Cardiac muscle cell (in vitro differentiated cells and primary cell): ENCODE data around the gene SLC16A7. TPM values are rescaled to one million over a fixed set of nuclear protein-coding genes. Genes with fewer than 3 reads are reported as not detected.

Source experiments
- DNase-seq, 2 donors: peaks; one replicate each; pipeline versions ENCODE4 v3.0.0 to v3.0.0-alpha.2; 2010 to 2017; ENCODE audit warnings: low read depth in 1 of 2, low spot score in 1 of 2
- H3K27ac ChIP-seq: fragments of 200-600 bp; sonication (generic); 2 replicates; pipeline ENCODE4 v1.5.1; 2016
- H3K27me3 ChIP-seq: fragments of 200-600 bp; sonication (generic); 2 replicates; pipeline ENCODE4 v1.6.0; 2016; ENCODE audit warnings: control low read depth
- H3K36me3 ChIP-seq: fragments of 200-600 bp; sonication (generic); 2 replicates; pipeline ENCODE4 v1.5.1; 2016; ENCODE audit warnings: control low read depth
- H3K4me1 ChIP-seq: fragments of 200-600 bp; sonication (generic); 2 replicates; pipeline ENCODE4 v1.8.1; 2017; ENCODE audit warnings: low read depth, mild to moderate bottlenecking, mixed run types
- H3K4me3 ChIP-seq: fragments of 200-600 bp; sonication (generic); 2 replicates; pipeline ENCODE4 v1.5.1; 2016; ENCODE audit warnings: mild to moderate bottlenecking
- H3K9me3 ChIP-seq: fragments of 200-600 bp; sonication (generic); 2 replicates; pipeline ENCODE4 v1.5.1; 2017; ENCODE audit warnings: low read depth, mild to moderate bottlenecking, control low read depth
- polyA plus RNA-seq: library from polyadenylated mRNA; unstranded; fragments of >200 nt; fragmentation: Nextera tagmentation; extraction: Ambion mirVana; gene quantifications from 2 replicates; pipeline ENCODE4 v1.2.1, GENCODE V29; 2016
- total RNA-seq: library from RNA; depleted of rRNA; stranded (reverse); fragments of >200 nt; gene quantifications from 2 replicates; pipeline ENCODE4 v1.2.3, GENCODE V29; 2016
- TF ChIP-seq, protein P1 (sequence below): IDR thresholded peaks from 2 replicates; pipeline ENCODE4 v1.5.1; 2012; ENCODE audit warnings: low read depth, mild to moderate bottlenecking, low read length

The SLC16A7 gene
- total RNA-seq = 3.7 and 5.3 TPM in 2 replicates
- 1.1 and 2.4 TPM in 2 replicates for polyA plus RNA-seq

DNA sequence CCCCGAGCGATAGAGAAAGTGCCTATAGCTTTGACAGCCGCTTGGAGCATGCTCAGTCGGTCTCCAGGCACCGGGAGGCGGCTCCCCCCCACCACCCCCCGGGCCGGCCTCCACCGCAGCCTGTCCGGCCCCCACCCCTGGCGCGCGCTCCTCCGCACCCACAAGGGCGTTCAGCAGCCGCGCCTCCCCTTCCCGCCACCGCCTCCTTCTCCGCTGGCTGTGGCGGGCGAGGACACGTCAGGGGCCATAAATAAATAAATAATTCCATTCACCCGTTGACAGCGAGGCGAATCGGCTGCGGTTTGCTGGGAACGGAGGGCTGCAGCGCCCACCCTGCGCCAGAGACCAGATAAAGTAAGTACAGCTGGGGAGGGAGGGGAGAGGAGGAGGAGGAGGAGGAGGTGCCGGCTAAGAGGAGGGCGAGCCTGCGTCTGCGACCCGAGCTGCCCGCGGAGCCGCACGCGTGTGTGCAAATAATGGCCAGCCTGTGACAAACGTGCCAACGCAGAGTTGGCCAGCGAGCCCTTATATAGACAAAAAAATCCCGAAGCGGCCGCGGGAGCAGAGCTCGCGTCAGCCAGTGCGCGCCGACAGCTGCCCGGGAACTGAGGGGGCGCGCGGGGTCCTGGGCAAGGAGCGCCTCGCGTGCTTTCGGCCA, at the start of gene SLC16A7:
Gene SLC16A7, plus strand, starts transcription at position 147 of the 658 bp plus-strand sequence. CDS start 108,773 bp downstream, outside the sequence.
- H3K27ac ChIP-seq = peak within 1 kb of the TSS; percentile 94
- no peaks in the 10 kb centered on the region for H3K36me3 ChIP-seq
- H3K27me3 ChIP-seq = peaks cover 4% of the 10 kb centered on the region
- TF ChIP-seq, protein P1, sequence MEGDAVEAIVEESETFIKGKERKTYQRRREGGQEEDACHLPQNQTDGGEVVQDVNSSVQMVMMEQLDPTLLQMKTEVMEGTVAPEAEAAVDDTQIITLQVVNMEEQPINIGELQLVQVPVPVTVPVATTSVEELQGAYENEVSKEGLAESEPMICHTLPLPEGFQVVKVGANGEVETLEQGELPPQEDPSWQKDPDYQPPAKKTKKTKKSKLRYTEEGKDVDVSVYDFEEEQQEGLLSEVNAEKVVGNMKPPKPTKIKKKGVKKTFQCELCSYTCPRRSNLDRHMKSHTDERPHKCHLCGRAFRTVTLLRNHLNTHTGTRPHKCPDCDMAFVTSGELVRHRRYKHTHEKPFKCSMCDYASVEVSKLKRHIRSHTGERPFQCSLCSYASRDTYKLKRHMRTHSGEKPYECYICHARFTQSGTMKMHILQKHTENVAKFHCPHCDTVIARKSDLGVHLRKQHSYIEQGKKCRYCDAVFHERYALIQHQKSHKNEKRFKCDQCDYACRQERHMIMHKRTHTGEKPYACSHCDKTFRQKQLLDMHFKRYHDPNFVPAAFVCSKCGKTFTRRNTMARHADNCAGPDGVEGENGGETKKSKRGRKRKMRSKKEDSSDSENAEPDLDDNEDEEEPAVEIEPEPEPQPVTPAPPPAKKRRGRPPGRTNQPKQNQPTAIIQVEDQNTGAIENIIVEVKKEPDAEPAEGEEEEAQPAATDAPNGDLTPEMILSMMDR = no peak
- DNase-seq = peak; percentile 91 to 96
- H3K4me1 ChIP-seq = peaks cover 3% of the 10 kb centered on the region
- H3K4me3 ChIP-seq = peak within 1 kb of the TSS; percentile 40
- no peaks in the 10 kb centered on the region for H3K9me3 ChIP-seq

DNA sequence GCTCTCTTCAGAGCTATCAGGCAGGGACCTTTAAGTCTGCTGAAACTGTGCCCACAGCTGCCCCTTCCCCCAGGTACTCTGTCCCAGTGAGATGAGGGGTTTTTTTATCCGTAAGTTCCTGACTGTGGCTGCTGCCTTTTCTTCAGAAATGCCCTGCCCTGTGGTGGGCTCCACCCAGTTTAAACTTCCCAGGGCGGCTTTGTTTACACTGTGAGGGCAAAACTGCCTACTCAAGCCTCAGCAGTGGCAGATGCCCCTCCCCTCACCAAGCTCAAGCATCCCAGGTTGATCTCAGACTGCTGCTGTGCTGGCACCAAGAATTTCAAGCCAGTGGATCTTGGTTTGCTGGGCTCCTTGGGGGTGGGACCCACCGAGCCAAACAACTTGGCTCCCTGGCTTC, 46.9 kb upstream of the SLC16A7 start:
- no peak for DNase-seq
- TF ChIP-seq, protein P1 = no peak
- Histone ChIP-seq H3K27me3 (no peaks in the 10 kb centered on the region), H3K36me3 (no peaks in the 10 kb centered on the region), H3K4me3 (no peak overlapping the region), H3K9me3 (no peaks in the 10 kb centered on the region), H3K4me1 (no peaks in the 10 kb centered on the region), H3K27ac (no peak overlapping the region)

DNA sequence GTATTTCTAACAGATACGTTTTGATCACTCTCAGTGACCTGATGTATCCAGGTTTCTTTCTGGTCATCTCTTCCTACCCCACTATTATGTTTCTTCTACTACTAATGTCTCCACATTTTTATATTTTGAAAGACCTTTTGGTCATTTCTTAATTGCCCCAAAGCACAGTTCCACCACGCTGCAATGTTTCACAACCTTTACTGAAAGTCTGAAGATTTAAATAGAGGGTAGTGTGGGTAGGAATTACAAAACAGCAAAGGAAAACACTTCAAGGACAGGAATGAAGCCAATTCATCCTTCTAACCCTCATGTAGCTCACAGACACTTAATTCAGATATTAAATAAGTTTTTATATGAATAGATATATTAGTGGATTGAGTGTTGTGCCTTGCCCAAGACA, 36.1 kb upstream of the SLC16A7 start:
- H3K4me1 ChIP-seq = no peaks in the 10 kb centered on the region
- H3K27me3 ChIP-seq = no peaks in the 10 kb centered on the region
- no peaks in the 10 kb centered on the region for H3K36me3 ChIP-seq
- H3K27ac ChIP-seq = no peak overlapping the region
- no peak for DNase-seq
- no peaks in the 10 kb centered on the region for H3K9me3 ChIP-seq
- TF ChIP-seq, protein P1 = no peak
- H3K4me3 ChIP-seq = no peak overlapping the region

GRCh38 chr12:59570145-59570544, 25.7 kb upstream of the SLC16A7 start:
- Histone ChIP-seq H3K27me3 (no peaks in the 10 kb centered on the region), H3K9me3 (no peaks in the 10 kb centered on the region), H3K4me3 (no peak overlapping the region), H3K27ac (no peak overlapping the region), H3K36me3 (no peaks in the 10 kb centered on the region), H3K4me1 (no peaks in the 10 kb centered on the region)
- TF ChIP-seq, protein P1 = no peak
- no peak for DNase-seq

GRCh38 chr12:59574406-59574805, 21.4 kb upstream of the SLC16A7 start:
- Histone ChIP-seq H3K9me3 (no peaks in the 10 kb centered on the region), H3K36me3 (no peaks in the 10 kb centered on the region), H3K4me1 (no peaks in the 10 kb centered on the region), H3K27me3 (peaks cover 2% of the 10 kb centered on the region), H3K4me3 (no peak overlapping the region), H3K27ac (no peak overlapping the region)
- no peak for DNase-seq
- TF ChIP-seq, protein P1 = no peak
